CD14-positive monocyte (primary cell): ENCODE data around the gene ANKRD1. TPM values are rescaled to one million over a fixed set of nuclear protein-coding genes. Genes with fewer than 3 reads are reported as not detected.
"Not testable (repeated sequence)": the region's sequence is repeated elsewhere in the genome, so short reads cannot be mapped to it uniquely, and the experiment has no call there.

Experiments
- DNase-seq, 3 donors: peaks; one replicate each; pipeline ENCODE4 v3.0.0-alpha.2; 2011 to 2022
- H2AFZ ChIP-seq: 2 replicates; pipeline ENCODE4 v1.6.0; 2012; ENCODE audit warnings: mild to moderate bottlenecking, low read depth, low read length, inconsistent platforms; ENCODE audit not compliant: insufficient read depth, poor library complexity, severe bottlenecking
- H3K27ac ChIP-seq, 2 donors: 1 replicate in 1 of 2; 2 replicates in 1 of 2; pipeline ENCODE4 v1.5.1; 2012 to 2013; ENCODE audit warnings: low read length in 2 of 2, control low read depth in 1 of 2, inconsistent platforms in 1 of 2, low read depth in 1 of 2, mild to moderate bottlenecking in 1 of 2
- H3K27me3 ChIP-seq, 2 donors: one replicate each; pipeline versions ENCODE4 v1.6.0 to v1.6.1; 2011 to 2013; ENCODE audit warnings: low read length in 2 of 2; ENCODE audit not compliant: control insufficient read depth in 2 of 2, insufficient read depth in 2 of 2
- H3K36me3 ChIP-seq, 2 donors: replicated peaks in 1 of 2; 1 replicate in 1 of 2; 2 replicates in 1 of 2; pipeline versions ENCODE4 v1.5.1 to v1.6.1; 2012 to 2013; ENCODE audit warnings: low read length in 2 of 2, control low read depth in 1 of 2, inconsistent platforms in 1 of 2, mild to moderate bottlenecking in 1 of 2; ENCODE audit not compliant: insufficient read depth in 2 of 2, control insufficient read depth in 1 of 2
- H3K4me1 ChIP-seq, 2 donors: 1 replicate in 1 of 2; 2 replicates in 1 of 2; pipeline versions ENCODE4 v1.5.1 to v1.6.1; 2012 to 2013; ENCODE audit warnings: low read length in 2 of 2, control low read depth in 1 of 2, inconsistent platforms in 1 of 2, mild to moderate bottlenecking in 1 of 2, moderate library complexity in 1 of 2; ENCODE audit not compliant: insufficient read depth in 2 of 2, control insufficient read depth in 1 of 2
- H3K4me2 ChIP-seq: replicated peaks from 2 replicates; pipeline ENCODE3; 2012; ENCODE audit warnings: low read length, moderate library complexity, mild to moderate bottlenecking; ENCODE audit not compliant: poor library complexity, severe bottlenecking; ENCODE audit errors: extremely low read depth
- H3K4me3 ChIP-seq, 3 experiments: fragments of 200-600 bp in 1 of 3; sonication (generic) in 1 of 3; replicated peaks in 1 of 3; 1 replicate in 2 of 3; 2 replicates in 1 of 3; pipeline ENCODE4 v1.5.1; 2011 to 2013; ENCODE audit warnings: low read length in 3 of 3, mild to moderate bottlenecking in 3 of 3, control low read depth in 2 of 3, low read depth in 2 of 3, inconsistent platforms in 1 of 3, moderate library complexity in 1 of 3
- H3K79me2 ChIP-seq: 2 replicates; pipeline ENCODE4 v1.6.0; 2012; ENCODE audit warnings: mild to moderate bottlenecking, control low read depth, inconsistent platforms, low read length, moderate library complexity; ENCODE audit not compliant: insufficient read depth
- H3K9ac ChIP-seq: 2 replicates; pipeline ENCODE4 v1.6.0; 2017; ENCODE audit warnings: low read length, mild to moderate bottlenecking; ENCODE audit not compliant: insufficient read depth, poor library complexity, severe bottlenecking
- H3K9me3 ChIP-seq, 2 donors: replicated peaks in 1 of 2; 1 replicate in 1 of 2; 2 replicates in 1 of 2; pipeline versions ENCODE4 v1.5.1 to v1.6.1; 2012 to 2013; ENCODE audit warnings: low read length in 2 of 2, control low read depth in 1 of 2; ENCODE audit not compliant: control insufficient read depth in 1 of 2, insufficient read depth in 1 of 2
- H4K20me1 ChIP-seq: 2 replicates; pipeline ENCODE4 v1.6.0; 2012; ENCODE audit warnings: mild to moderate bottlenecking, low read length, control low read depth, moderate library complexity; ENCODE audit not compliant: insufficient read depth
- H3K27ac Mint-ChIP-seq, 7 donors: one replicate each; pipeline ENCODE4 v1.8.0; 2020; ENCODE audit warnings: mild to moderate bottlenecking in 7 of 7, mixed read lengths in 7 of 7, moderate library complexity in 6 of 7, inconsistent platforms in 2 of 7
- H3K27me3 Mint-ChIP-seq, 3 donors: one replicate each; pipeline ENCODE4 v1.8.0; 2021 to 2022; ENCODE audit warnings: low read depth in 3 of 3, mild to moderate bottlenecking in 3 of 3, mixed read lengths in 3 of 3, moderate library complexity in 3 of 3, inconsistent platforms in 1 of 3
- H3K36me3 Mint-ChIP-seq, 2 donors: one replicate each; pipeline ENCODE4 v1.8.0; 2020; ENCODE audit warnings: mixed read lengths in 2 of 2, inconsistent platforms in 1 of 2, mild to moderate bottlenecking in 1 of 2
- H3K4me1 Mint-ChIP-seq: one replicate; pipeline ENCODE4 v1.8.0; 2020; ENCODE audit warnings: mild to moderate bottlenecking, mixed read lengths
- H3K4me3 Mint-ChIP-seq, 2 donors: one replicate each; pipeline ENCODE4 v1.8.0; 2020; ENCODE audit warnings: mild to moderate bottlenecking in 2 of 2, mixed read lengths in 2 of 2, moderate library complexity in 1 of 2
- H3K9me3 Mint-ChIP-seq, 7 donors: one replicate each; pipeline ENCODE4 v1.8.0; 2020 to 2022; ENCODE audit warnings: mixed read lengths in 7 of 7, mild to moderate bottlenecking in 6 of 7, moderate library complexity in 6 of 7, inconsistent platforms in 2 of 7
- CTCF ChIP-seq: fragments of 200-600 bp; IDR thresholded peaks from one replicate; pipeline ENCODE4 v1.8.0; 2022; ENCODE audit warnings: antibody characterized with exemption, mild to moderate bottlenecking
- WGBS: methylation state at CpG from one replicate; pipeline ENCODE4 v1.1.5; 2013; ENCODE audit warnings: missing lambda C conversion rate; ENCODE audit not compliant: insufficient coverage; 5-methylcytosine and 5-hydroxymethylcytosine counted together
- intact Hi-C, 2 donors: fragments of 100-400 bp; cut with micrococcal nuclease; formaldehyde crosslinking; loops; one replicate each; pipeline versions ENCODE4 v1.15.0 to v1.15.1; 2023
- polyA plus RNA-seq, 3 donors: library from polyadenylated mRNA; depleted of rRNA in 1 of 3; unstranded in 2 of 3; stranded (reverse) in 1 of 3; fragments of 300-500 nt in 2 of 3; fragments of >200 nt in 1 of 3; fragmentation: Illumina TruSeq in 2 of 3; gene quantifications; 1 replicate in 2 of 3; 2 replicates in 1 of 3; pipeline ENCODE4 v1.2.3, GENCODE V29; 2012 to 2021

The ANKRD1 gene
- polyA plus RNA-seq, 3 donors, result not detected

- H3K4me3 Mint-ChIP-seq, result no peak overlapping the region
- H4K20me1 ChIP-seq, result no peaks in the 10 kb centered on the region
- H3K9me3 Mint-ChIP-seq, result peaks cover 0 to 2% (median 0%) of the 10 kb centered on the region in 7 donors
- no peak overlapping the region for H3K4me3 ChIP-seq
- H2AFZ ChIP-seq, result no peak overlapping the region
- H3K36me3 ChIP-seq, result peaks cover 7 to 23% of the 10 kb centered on the region in 2 donors
- H3K27ac ChIP-seq, result no peak overlapping the region
- H3K27me3 Mint-ChIP-seq, result peaks cover 0 to 2% (median 0%) of the 10 kb centered on the region in 3 donors
- peaks cover 2% of the 10 kb centered on the region for H3K4me1 Mint-ChIP-seq
- TF ChIP-seq CTCF, result no peak
- H3K9ac ChIP-seq, result no peak overlapping the region
- H3K27me3 ChIP-seq, result no peaks in the 10 kb centered on the region
- no peak overlapping the region for H3K4me2 ChIP-seq
- intact Hi-C loops, result no loop called here
- no peaks in the 10 kb centered on the region for H3K9me3 ChIP-seq
- WGBS, result no CpG with 5 or more reads among the region's 1 CpG
- no peak for DNase-seq
- peaks cover 31 to 39% of the 10 kb centered on the region in 2 donors for H3K36me3 Mint-ChIP-seq
- H3K79me2 ChIP-seq, result no peaks in the 10 kb centered on the region
- H3K27ac Mint-ChIP-seq, result no peak overlapping the region
- no peaks in the 10 kb centered on the region for H3K4me1 ChIP-seq
Measured at GRCh38 chr10:90906596-90906995, 14.3 kb downstream of the ANKRD1 start.

- no peaks in the 10 kb centered on the region for H4K20me1 ChIP-seq
- H3K9me3 Mint-ChIP-seq, result peaks cover 0 to 2% (median 0%) of the 10 kb centered on the region in 7 donors
- no peaks in the 10 kb centered on the region for H3K27me3 ChIP-seq
- WGBS, result 80% methylated on average over 1 of the region's 1 CpG
- H3K4me3 Mint-ChIP-seq, result no peak overlapping the region
- H3K4me1 Mint-ChIP-seq, result peaks cover 2% of the 10 kb centered on the region
- DNase-seq, result no peak
- peaks cover 0 to 2% (median 0%) of the 10 kb centered on the region in 3 donors for H3K27me3 Mint-ChIP-seq
- H3K4me1 ChIP-seq, result no peaks in the 10 kb centered on the region
- no peaks in the 10 kb centered on the region for H3K79me2 ChIP-seq
- peaks cover 36 to 44% of the 10 kb centered on the region in 2 donors for H3K36me3 Mint-ChIP-seq
- TF ChIP-seq CTCF, result no peak
- intact Hi-C loops, result no loop called here
- peak overlapping the region in 1 of 7 donors; percentile 46 for H3K27ac Mint-ChIP-seq
- peaks cover 10 to 30% of the 10 kb centered on the region in 2 donors for H3K36me3 ChIP-seq
- H3K9me3 ChIP-seq, result no peaks in the 10 kb centered on the region
- H3K9ac ChIP-seq, result no peak overlapping the region
- no peak overlapping the region for H3K4me3 ChIP-seq
- no peak overlapping the region for H2AFZ ChIP-seq
- no peak overlapping the region for H3K4me2 ChIP-seq
- H3K27ac ChIP-seq, result no peak overlapping the region
Measured at GRCh38 chr10:90905925-90906324, 15.0 kb downstream of the ANKRD1 start.

- H3K4me2 ChIP-seq, H2AFZ ChIP-seq, H3K9me3 ChIP-seq, intact Hi-C loops, H3K27me3 Mint-ChIP-seq, DNase-seq, H3K27ac ChIP-seq, H3K4me1 Mint-ChIP-seq, H3K79me2 ChIP-seq, H3K27me3 ChIP-seq, H3K4me1 ChIP-seq, H3K9ac ChIP-seq, H4K20me1 ChIP-seq, H3K9me3 Mint-ChIP-seq, H3K4me3 ChIP-seq, H3K4me3 Mint-ChIP-seq: not testable (repeated sequence)
- H3K36me3 ChIP-seq, result peaks cover 59 to 90% of the 10 kb centered on the region in 2 donors
- peaks cover 63 to 74% of the 10 kb centered on the region in 2 donors for H3K36me3 Mint-ChIP-seq
- whole genome bisulfite sequencing, result no CpG with 5 or more reads among the region's 2 CpGs
- H3K27ac Mint-ChIP-seq, result peak overlapping the region in 1 of 7 donors; percentile 70
Measured at GRCh38 chr10:90896916-90897315, 24.0 kb downstream of the ANKRD1 start.
